Stromal cell of bone marrow (primary cell): ENCODE data around the gene FER.
"Not testable (repeated sequence)": the region's sequence is repeated elsewhere in the genome, so short reads cannot be mapped to it uniquely, and the experiment has no call there.

Experiments
- DNase-seq: peaks from one replicate; pipeline ENCODE4 v3.0.0-alpha.2; 2012; ENCODE audit warnings: low read depth

Gene FER

GRCh38 chr5:108747111-108747773, 455 bp upstream of the FER start:
- no peak for DNase-seq

DNA sequence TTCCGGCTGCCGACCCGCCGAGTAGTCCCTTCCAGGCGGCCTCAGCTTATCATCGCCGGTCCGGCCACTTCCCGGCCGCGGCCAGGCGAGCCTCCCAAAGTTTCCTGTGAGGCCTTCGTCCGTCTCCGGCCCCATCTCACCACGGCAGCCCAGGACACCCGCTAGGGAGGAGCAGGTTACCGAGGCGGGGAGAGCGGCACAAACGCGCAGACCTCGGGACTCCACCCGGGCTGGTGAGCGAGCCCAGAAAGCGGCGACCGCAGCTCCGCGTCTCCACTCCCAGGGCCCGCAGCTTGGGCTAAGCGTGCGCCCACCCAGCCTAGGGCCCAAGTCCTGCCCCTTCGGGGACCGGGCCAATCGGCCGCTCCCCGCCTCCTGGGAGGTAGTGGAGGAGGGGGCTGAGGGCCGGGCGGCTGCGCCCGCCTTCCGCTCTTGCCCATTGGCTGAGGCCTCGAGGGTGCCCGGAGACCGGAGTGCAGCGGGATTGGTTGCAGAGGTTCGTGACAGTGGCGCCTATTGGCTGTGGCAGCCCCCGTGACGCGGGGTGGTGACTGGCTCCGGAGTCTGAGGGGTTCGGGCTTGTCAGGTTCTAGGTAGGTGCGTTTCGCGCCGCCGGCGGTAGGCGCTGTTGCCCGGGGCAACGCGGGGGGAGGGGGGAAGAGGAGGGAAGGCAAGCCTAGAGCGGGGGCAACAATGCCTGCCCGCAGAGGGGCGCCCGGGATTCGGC, 867 bp downstream of the FER start:
- peak; percentile 98 for DNase-seq

- DNase-seq = peak; percentile 33
Observed at GRCh38 chr5:108749128-108749861, 1.6 kb downstream of the FER start.

DNA sequence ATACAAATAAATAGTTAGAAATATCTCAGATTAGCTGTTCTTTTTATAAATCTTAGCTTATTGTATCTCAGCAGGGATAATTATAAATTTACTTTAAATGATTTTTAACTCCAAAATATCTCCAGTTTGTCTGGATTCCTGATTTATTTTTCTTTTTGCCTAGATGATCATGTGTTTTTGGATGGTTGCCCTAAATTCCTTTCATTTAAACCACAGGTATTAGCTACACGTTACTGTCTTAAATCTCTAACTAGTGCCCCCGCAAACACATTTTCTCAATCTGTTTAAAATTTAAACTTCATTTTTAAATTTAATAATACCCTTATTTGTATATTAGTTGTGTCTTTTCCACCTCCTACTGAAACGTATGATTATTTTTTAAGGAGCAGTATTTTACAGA, 5.6 kb downstream of the FER start:
- DNase-seq = no peak

DNA sequence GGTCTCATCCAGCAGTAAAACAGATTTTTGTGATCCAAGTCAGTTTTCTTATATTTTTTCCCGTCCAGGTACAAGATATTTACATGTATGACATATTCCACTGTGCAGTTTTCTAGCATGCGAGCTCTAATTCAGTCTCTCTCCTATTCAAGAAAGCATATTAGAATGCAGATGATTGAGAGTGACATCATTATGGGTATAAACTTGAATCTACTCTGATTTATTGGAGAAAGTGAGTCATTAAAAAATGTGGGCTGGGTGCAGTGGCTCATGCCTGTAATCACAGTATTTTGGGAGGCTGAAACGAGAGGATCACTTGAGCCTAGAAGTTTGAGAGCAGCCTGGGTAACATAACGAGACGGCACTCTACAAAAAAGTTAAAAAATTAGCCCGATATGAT, 6.2 kb downstream of the FER start:
- peak; percentile 71 for DNase-seq

- no peak for DNase-seq
Observed at GRCh38 chr5:108760512-108760911, 12.8 kb downstream of the FER start.

DNA sequence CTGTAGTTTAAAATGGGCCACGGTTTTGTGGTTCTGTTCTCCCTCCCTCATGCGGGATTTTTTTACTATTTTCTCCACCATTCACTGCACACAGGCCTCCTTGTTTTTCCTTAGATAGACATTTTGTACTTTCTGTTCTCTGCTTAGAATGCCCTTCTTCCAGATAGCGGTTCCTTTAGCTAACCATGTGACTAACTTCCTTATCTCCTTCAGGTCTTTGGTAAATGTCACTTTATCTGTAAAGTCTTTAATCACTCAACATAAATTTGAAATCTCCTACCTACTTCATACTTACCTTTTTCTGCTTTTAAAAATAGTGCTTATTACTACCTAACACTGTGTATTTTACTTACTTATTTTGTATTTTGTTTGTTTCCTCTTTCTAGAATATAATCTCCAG, 15.0 kb downstream of the FER start:
- no peak for DNase-seq

DNA sequence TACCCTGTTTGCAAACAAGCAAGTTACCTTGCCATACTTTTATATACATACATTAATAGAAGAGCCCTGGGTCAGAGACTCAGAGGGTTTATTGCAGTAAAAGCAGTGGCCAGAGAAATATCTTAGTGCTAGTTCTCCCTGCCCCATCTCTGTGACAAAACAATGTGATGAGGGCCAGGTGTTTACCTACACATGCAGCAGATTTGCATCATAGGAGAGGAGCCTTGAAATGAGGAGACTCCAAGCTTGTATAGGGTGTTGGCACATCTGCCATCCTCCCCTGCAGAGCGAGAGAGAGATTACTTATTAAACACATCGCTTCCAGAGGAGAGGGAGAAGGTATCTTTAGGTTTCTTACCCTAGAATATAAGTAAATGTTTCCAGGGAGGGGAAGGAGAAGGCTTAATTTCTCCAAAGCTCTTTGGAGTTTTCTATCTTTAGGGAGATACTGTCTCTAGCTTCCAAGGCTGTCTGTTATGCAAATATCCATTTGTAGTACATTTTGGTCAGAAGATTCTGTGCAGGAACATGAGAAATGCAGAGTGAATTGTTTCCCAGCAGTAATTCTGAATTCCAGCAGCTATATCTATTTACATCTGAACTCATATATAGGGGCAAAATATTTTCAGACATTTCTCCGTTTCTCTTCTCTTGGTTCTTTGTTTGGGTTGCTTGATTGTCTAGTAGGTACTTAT, 15.7 kb downstream of the FER start:
- DNase-seq = no peak

DNA sequence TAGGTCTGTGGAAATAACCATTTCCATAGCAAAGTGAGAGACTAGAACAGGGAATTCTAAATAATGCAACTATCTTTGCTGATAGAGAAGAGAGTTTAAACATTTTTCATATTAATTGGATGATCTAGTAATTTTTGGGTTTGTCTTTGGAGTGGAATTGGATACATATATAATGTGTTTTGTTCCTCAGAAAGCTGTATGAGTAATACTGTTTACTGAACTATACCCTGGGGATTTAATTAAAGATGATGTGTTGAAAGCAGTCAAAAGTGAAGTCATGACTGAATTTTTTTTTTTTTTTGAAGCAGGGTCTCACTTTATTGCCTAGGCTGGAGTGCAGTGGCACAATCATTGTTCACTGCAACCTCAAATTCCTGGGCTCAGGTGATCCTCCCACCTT, 17.9 kb downstream of the FER start:
- DNase-seq = no peak

- not testable (repeated sequence) for DNase-seq
Observed at GRCh38 chr5:108766916-108767315, 19.2 kb downstream of the FER start.

GRCh38 chr5:108769352-108769751, 21.7 kb downstream of the FER start:
- DNase-seq = no peak

GRCh38 chr5:108772626-108773025, 24.9 kb downstream of the FER start:
- no peak for DNase-seq

GRCh38 chr5:108773330-108773729, 25.6 kb downstream of the FER start:
- no peak for DNase-seq

GRCh38 chr5:108774079-108774478, 26.4 kb downstream of the FER start:
- not testable (repeated sequence) for DNase-seq

DNA sequence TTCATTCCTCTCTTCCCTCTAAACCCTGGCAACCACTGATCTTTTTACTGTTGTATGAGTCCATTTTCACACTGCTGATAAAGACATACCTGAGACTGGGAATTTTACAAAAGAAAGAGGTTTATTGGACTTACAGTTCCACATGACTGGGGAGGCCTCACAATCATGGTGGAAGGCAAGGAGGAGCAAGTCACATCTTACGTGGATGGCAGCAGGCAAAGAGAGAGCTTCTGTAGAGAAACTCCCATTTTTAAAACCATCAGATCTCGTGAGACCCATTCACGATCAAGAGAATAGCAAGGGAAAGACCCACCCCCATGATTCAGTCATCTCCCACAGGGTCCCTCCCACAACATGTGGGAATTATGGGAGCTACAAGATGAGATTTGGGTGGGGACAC, 29.9 kb downstream of the FER start:
- DNase-seq = not testable (repeated sequence)

DNA sequence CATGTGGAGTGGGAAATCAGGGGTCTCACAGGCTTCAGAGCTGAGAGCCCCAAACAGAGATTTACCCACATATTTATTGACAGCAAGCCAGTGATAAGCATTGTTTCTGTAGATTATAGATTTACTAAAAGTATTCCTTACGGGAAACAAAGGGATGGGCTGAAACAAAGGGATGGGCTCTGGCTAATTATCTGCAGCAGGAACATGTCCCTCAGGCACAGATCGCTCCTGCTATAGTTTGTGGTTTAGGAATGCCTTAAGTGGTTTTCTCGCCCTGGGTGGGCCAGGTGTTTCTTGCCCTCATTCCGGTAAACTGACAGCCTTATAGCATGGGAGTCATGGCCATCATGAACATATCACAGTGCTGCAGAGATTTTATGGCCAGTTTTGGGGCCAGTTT, 36.9 kb downstream of the FER start:
- not testable (repeated sequence) for DNase-seq

DNA sequence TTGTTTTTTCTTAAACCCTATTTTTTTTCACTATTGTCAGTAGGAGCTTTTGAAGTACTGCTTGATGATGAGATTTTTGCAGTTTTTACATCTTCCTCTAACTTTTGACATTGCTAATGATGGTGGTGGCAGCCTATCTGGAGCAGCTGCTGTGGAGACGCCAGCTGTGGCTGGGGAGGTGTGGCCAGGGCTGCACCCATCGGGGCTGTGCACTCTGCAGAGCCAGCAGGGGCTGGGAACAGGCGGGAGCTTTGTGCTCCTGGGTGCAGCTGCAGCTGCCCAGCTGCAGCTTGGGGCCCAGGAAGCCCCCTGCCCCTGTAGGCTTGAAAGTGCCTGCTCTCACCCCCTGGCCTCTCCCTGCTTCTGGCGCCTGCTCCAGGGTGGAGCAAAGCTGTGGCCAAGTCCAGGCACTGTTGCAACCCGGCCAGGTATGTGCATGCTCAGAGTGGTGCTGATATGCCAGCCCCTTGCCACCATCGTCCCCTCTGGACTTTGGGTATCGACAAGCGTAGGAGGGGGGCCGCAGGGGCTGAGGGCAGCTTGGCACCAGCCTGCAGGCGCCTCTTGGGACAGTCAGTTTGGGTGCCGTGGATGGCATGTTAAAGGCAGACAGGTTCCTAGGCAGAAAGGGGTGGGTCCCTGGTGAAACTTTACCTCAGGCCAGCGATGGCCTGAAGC, 39.2 kb downstream of the FER start:
- DNase-seq = no peak

GRCh38 chr5:108788142-108788541, 40.4 kb downstream of the FER start:
- DNase-seq = no peak

DNA sequence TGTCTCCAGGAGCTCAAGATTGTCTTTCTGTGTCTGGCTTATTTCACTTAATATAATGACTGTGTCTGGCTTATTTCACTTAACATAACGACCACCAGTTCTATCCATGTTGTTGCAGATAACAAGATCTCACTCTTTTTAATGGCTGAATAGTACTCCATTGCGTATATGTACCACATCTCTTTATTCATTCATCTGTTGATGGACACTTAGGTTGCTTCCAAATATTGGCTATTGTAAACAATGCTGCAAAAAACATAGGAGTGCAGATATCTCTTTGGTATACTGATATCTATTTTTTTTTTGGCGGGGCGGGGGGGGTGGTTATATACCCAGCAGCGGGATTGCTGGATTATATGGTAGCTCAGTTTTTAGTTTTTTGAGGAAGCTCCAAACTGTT, 45.5 kb downstream of the FER start:
- DNase-seq = no peak

DNA sequence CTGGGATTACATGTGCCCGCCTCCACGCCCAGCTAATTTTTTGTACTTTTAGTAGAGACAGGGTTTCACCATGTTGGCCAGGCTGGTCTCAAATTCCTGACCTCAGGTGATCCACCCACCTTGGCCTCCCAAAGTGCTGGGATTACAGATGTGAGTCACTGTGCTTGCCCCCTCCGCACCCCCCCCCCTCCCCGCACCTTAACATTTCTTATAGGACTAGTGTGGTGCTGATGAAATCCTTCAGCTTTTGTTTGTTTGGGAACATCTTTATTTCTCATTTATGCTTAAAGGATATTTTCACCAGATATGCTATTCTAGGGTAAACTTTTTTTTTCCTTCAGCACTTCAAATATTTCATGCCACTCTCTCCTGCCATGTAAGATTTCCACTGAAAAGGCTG, 46.7 kb downstream of the FER start:
- DNase-seq = not testable (repeated sequence)

- no peak for DNase-seq
Observed at GRCh38 chr5:108797396-108797795, 49.7 kb downstream of the FER start.

DNA sequence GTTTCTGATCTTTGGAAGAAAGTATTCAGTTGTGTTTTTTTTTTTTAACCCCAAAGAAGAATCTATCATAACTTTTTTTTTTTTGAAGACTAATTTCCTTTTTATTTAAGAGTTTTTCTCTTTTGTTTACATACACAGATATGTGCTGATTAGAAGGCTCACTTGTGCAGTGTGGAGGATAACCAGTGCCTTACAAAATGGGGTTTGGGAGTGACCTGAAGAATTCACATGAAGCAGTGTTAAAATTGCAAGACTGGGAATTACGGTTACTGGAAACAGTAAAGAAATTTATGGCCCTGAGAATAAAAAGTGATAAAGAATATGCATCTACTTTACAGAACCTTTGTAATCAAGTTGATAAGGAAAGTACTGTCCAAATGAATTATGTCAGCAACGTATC, 50.3 kb downstream of the FER start:
- DNase-seq = no peak
